GM11168 (cell line): ENCODE data around the gene PCGF3.
"Not testable (repeated sequence)": the region's sequence is repeated elsewhere in the genome, so short reads cannot be mapped to it uniquely, and the experiment has no call there.

ENCODE experiments used
- in situ Hi-C: fragments of 300-500 bp; cut with MboI; formaldehyde crosslinking; loops from one replicate; pipeline ENCODE4 v1.12.0; 2022; ENCODE audit warnings: low sequenced_read_pairs; ENCODE audit not compliant: unreplicated experiment

The PCGF3 gene

DNA sequence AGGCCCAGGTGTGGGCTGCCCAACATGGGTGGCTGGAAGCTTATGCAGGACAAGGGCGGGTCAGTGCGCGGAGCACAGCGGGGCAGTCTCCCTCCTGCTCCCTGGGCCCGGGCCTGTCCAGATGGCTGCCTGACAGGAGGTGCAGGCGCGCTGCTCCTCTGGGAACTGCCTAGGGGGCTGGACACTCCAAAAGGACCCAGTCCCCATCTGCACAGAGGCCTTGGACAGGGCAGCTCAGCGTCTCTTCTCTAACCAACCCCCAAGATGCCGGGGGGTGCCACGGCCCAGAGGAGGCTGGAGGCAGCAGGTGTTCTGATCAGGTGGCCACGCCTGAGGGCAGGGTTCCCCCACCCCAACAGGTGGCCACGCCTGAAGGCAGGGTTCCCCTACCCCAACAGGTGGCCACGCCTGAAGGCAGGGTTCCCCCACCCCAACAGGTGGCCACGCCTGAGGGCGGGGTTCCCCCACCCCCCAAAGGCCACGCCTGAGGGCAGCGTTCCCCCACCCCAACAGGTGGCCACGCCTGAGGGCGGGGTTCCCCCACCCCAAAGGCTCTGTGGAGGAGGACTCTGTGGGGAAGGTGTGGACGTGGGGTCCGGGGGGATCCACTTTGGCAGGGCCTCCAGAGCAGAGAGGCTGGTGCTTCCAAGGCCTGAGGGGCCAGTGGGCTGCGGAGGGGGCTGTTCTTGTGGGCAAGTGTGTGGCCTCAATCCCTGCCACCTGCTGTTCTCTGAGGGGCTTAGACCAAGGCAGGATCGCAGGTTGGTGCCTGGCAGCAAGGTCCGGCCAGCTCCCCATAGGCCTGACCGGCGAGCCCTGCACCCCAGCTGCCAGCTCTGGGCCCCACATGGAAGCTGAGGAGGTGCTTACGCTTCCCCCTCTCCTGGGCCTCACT lies 84.2 kb downstream of the PCGF3 start:
- in situ Hi-C loops = no loop called here

GRCh38 chr4:790466-790820 lies 84.8 kb downstream of the PCGF3 start:
- in situ Hi-C loops = no loop called here

DNA sequence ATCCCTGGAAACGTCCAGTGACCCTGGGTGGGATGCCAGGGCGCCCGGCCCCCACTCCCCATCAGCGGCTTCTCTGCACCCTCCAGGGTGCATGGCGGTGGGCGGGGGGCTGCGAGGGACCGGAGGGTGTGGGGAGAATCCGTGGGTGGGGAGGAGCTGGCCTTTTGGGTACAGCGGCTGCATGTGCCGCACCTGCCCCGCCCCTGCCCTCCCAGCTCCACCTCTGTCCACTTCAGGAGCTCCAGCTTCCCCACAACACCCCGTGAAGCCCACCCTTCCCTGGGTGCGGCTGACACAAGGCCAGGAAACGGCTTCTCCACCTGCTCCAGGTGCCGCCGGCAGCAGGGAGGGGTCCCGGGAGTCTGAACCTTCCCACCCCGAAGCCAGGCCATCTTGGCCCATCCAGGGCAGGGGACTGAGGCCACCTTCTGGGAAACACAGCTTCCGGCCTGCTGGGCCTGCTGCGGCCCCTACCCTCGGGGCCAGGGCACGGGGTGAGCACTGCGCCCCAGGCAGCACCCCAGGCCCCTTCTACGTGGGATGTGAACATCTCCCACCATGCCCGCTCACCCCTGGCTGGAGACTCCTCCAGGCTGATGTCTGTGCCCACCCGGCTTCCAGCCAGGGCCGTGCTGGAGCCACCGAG lies 85.7 kb downstream of the PCGF3 start:
- in situ Hi-C loops = no loop called here

- in situ Hi-C loops = no loop called here
These were observed 86.4 kb downstream of the PCGF3 start for GRCh38 chr4:791898-792625.

DNA sequence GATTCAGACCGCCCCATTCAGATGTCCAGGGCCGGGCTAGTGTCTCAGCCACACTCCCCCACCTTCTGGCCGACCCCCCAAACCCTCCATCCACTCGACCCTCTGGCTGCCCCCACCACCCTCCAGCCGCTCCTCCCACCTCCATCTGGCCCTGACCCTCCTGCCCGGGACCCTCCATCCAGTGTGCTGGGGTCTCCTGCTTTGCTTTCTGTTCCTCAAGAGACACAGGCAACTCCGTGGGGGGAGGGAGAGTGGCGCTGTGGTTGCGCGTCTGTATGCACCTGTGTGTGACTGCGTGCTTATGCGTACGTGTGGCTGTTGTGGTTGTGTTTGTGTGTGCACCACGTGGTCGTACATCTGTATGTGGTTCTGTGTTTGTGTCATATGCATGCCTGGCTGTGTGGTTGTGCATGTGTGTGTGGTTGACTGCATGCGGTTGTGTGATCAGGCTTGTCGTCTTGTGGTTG lies 87.0 kb downstream of the PCGF3 start:
- in situ Hi-C loops = no loop called here

GRCh38 chr4:793093-793861 lies 87.6 kb downstream of the PCGF3 start:
- in situ Hi-C loops = no loop called here

DNA sequence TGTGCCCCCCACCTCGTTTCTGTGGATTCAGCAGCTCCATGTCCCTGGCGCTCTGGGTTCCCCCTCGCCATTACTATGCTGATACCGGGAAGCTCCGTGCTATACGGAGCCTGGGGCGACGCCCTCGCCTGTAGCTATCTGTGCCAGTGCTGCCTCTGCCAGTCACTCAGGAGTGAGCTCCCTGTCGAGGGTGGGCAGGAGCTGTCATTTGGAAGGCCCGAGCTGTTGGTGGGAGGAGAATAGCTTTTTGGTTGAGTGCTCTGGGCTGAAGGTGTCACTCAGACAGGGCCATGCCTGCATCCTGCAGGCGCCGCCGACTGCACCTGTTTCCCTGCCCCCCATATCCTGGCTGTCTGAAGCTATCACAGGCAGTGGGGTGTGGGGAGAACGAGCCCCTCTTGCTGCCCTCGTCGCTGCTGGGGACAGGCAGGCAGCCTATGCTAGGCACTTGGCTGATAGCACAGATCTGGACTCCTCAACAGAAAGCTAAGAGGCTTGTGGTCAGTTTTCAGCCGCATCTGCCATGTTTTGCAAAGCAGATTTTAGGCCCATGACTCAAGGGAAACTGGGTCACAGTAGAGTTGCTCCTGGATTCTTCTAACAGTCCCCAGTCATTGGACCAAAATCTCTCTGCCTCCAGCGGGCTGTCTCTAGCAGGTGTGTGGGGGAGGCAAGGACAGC lies 88.4 kb downstream of the PCGF3 start:
- in situ Hi-C loops = no loop called here

GRCh38 chr4:794900-795725 lies 89.5 kb downstream of the PCGF3 start:
- in situ Hi-C loops = no loop called here

DNA sequence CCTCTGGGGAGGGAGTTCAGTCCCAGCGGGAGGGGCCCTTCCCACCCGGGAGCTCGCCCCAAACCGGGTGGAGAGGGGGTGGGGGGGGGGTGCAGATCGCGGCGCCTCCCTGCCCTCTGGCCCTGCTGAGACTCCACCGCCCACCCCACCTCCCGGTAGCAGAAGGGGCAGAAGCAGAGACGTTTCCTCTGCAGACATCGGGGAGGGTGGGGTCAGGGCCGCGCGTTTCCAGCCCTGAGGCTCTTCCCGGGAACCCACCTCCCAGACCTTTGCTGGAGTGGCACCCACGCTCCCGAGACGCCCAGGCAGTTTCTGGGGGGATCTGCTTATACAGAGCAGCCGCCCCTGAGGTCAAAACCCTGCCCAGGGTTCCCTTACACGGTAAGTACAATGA lies 90.1 kb downstream of the PCGF3 start:
- in situ Hi-C loops = no loop called here

DNA sequence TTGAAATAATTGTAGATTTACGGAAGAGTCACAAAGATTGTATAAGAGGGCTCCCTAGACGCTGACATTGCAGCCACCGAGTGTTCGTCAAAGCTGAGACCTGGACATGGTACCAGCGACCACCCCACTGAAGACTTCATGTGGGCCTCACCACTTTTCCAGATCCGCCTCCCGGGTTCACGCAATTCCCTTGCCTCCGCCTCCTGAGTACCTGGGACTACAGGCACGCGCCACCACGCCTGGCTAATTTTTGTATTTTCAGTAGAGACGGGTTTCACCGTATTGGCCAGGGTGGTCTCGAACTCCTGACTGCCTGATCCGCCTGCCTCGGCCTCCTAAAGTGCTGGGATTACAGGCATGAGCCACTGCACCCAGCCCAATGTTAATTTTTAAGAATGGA lies 90.6 kb downstream of the PCGF3 start:
- in situ Hi-C loops = no loop called here

DNA sequence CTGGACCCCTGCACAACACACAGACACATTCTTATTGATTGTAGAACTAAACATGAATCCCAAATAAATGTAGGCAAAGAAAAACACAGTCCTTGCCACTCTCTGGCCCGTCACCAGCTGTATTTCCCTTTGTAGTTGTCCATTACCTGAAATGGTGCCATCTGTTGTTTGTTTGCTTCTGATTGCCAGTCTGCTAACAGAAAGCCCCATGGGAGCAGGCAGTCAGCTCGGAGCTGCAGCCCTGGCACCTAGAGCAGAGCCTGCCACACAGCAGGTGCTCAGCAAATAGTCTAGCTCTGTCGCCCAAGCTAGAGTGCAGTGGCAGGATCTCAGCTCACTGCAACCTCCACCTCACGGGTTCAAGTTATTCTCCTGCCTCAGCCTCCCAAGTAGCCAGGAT lies 91.4 kb downstream of the PCGF3 start:
- in situ Hi-C loops = no loop called here

DNA sequence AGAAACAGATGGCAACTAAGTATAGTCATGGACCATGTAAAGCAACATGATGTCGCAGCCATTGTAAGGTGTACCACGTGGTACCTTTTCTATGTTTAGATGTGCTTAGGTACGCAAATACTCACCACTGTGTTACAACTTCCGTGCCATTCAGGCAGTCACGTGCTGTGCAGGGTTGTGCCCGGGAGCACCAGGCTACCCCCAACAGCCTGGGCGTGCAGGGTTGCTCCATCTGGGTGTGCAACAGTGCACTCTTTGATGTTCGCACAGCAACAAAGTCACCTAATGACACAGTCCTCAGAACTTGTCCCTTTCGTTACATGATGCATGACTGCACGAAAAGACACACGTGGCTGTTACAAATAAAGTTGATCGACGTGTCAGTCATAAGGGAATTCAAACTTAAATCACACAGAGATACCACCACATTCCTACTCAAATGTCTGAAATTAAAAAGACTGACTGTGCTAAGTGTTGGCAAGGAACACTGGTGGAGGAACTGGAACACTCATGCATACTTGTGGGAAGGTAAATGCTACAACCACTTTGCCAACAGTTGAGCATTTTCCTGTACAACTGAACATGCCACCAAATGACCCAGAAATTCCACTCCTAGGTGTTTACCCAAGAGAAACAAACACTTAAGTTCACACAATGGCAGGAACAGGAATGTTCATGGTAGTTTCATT lies 95.9 kb downstream of the PCGF3 start:
- in situ Hi-C loops = no loop called here

GRCh38 chr4:803884-804283 lies 98.3 kb downstream of the PCGF3 start:
- in situ Hi-C loops = no loop called here

DNA sequence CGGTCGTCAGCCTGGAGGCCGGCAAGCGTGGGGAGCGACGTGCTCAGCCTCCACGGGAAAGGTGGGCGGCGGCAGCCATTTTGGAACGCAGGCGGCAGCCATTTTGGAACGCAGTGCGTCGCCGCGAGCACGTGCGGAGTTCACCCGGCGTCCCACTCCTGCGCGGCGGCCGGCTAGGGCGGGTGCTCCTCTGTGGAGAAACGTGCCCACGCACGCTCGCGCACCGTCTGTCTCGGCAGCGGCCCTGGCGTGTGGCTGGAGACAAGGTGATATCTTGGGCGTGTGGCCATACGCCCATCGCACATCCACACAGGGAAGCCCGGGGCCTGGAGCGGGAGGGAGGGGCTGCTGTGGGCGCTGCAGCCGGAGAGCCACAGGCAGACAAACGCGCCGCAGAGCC lies 99.2 kb downstream of the PCGF3 start:
- in situ Hi-C loops = no loop called here

DNA sequence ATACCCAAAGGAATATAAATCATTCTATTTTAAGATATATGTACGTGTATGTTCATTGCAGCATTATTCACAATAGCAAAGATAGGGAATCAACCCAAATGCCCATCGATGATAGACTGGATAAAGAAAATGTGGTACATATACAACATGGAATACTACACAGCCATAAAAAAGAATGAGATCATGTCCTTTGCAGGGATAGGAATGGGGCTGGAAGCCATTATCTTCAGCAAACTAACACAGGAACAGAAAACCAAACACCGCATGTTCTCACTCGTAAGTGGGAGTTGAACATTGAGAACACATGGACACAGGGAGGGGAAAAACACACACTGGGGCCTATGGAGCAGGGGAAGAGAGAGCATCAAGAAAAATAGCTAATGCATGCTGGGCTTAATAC lies 101.3 kb downstream of the PCGF3 start:
- in situ Hi-C loops = not testable (repeated sequence)

- in situ Hi-C loops = no loop called here
These were observed 102.2 kb downstream of the PCGF3 start for GRCh38 chr4:807792-808191.

DNA sequence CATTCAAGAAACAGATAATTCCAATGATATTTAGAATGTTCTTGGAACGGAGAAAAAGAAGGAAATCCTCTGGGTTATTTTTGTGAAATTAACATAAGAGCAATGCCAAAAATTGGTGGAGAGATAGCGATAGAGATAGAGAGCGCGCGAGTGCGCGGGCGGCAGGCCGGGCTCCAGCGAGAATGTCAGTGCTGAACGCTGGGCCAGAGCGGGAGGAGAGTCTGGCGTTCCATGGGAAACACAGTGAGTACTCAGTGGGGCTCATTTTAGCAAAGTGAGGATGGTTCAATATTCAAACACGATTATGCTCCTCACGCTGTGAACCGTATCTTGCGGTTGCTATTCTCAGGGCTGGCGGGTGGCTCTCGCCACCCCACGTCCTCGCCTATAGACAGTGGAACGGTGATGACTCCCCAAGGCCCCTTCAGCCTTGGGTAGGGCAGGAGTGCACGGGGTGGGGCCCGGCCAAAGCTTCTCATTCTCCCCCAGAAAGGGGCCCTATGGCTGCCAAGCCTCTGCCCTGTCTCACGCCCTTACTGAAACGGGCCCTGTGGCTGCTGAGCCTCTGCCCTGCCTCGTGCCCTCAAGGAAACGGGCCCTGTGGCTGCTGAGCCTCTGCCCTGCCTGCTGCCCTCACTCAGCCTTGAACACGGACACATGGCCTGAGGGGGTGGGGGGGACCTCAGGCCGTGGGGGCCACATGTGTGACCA lies 103.4 kb downstream of the PCGF3 start:
- in situ Hi-C loops = no loop called here

DNA sequence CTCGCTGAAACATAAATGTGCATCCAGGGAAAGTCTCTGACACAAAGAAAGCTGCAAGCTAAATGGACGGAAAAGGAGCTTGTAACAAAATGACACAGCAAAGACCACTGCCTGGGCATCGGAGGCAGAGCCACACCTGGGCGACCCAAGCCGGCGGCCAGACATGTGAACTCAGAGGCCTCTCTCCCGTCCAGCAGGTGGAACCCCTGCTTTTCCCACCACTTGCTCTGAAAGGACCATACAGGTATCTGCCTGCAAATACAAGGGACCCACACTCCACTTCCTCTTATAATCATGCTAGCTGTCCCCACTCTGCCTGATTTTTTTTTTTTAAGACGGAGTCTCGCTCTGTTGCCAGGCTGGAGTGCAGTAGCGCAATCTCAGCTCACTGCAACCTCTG lies 108.3 kb downstream of the PCGF3 start:
- in situ Hi-C loops = loop anchor here (5.0 kb wide), 1 partner anchor 48 kb away; no protein-coding TSS in a partner anchor
